NT2/D1 (cell line): ENCODE data around the gene PRPF40B.

Experiments used
- SUZ12 ChIP-seq: IDR thresholded peaks from 2 replicates; pipeline ENCODE4 v1.6.1; 2011; ENCODE audit not compliant: insufficient read length, insufficient read depth; ENCODE audit errors: extremely low read depth
- YY1 ChIP-seq: IDR thresholded peaks from 2 replicates; pipeline ENCODE4 v1.6.1; 2011; ENCODE audit not compliant: insufficient read length, insufficient read depth
- ZNF274 ChIP-seq: IDR thresholded peaks from 2 replicates; pipeline ENCODE4 v1.6.1; 2011; ENCODE audit warnings: mild to moderate bottlenecking, low read depth, low read length

GRCh38 chr12:49612210-49612609 lies 11.2 kb upstream of the PRPF40B start:
- no peak for TF ChIP-seq YY1
- TF ChIP-seq ZNF274 = no peak
- no peak for TF ChIP-seq SUZ12
